HUES6 (cell line): Measurements from ENCODE around the gene ERO1B.

ENCODE experiments used
- H3K27ac ChIP-seq: 2 replicates; pipeline ENCODE4 v1.7.0; 2013; ENCODE audit warnings: low read depth, mild to moderate bottlenecking, low read length, inconsistent platforms
- H3K27me3 ChIP-seq: 2 replicates; pipeline ENCODE4 v1.6.1; 2013; ENCODE audit warnings: low read length; ENCODE audit not compliant: control insufficient read depth, insufficient read depth
- H3K36me3 ChIP-seq: 2 replicates; pipeline ENCODE4 v1.6.1; 2013; ENCODE audit warnings: low read length; ENCODE audit not compliant: control insufficient read depth, insufficient read depth
- H3K4me1 ChIP-seq: 2 replicates; pipeline ENCODE4 v1.6.1; 2013; ENCODE audit warnings: low read length; ENCODE audit not compliant: control insufficient read depth, insufficient read depth
- H3K4me3 ChIP-seq: 2 replicates; pipeline ENCODE4 v1.5.1; 2013; ENCODE audit warnings: low read depth, low read length
- H3K9ac ChIP-seq: one replicate; pipeline ENCODE4 v1.6.1; 2013; ENCODE audit warnings: mild to moderate bottlenecking, low read length
- H3K9me3 ChIP-seq: 2 replicates; pipeline ENCODE4 v1.6.1; 2013; ENCODE audit warnings: low read depth, low read length; ENCODE audit not compliant: control insufficient read depth, insufficient read depth

ERO1B gene

GRCh38 chr1:236280438-236281197 lies 1.1 kb downstream of the ERO1B start:
- no peaks in the 10 kb centered on the region for H3K36me3 ChIP-seq
- no peaks in the 10 kb centered on the region for H3K9me3 ChIP-seq
- H3K27ac ChIP-seq: no peak overlapping the region
- peak overlapping the region; percentile 21 for H3K9ac ChIP-seq
- peak overlapping the region; percentile 79 for H3K4me3 ChIP-seq
- H3K4me1 ChIP-seq: no peaks in the 10 kb centered on the region
- peaks cover 31% of the 10 kb centered on the region for H3K27me3 ChIP-seq

GRCh38 chr1:236275586-236275985 lies 6.2 kb downstream of the ERO1B start:
- H3K9ac ChIP-seq: no peak overlapping the region
- no peaks in the 10 kb centered on the region for H3K36me3 ChIP-seq
- no peaks in the 10 kb centered on the region for H3K9me3 ChIP-seq
- H3K27me3 ChIP-seq: peaks cover 5% of the 10 kb centered on the region
- no peak overlapping the region for H3K27ac ChIP-seq
- H3K4me3 ChIP-seq: no peak overlapping the region
- H3K4me1 ChIP-seq: no peaks in the 10 kb centered on the region

GRCh38 chr1:236275061-236275460 lies 6.7 kb downstream of the ERO1B start:
- no peak overlapping the region for H3K27ac ChIP-seq

GRCh38 chr1:236273358-236273757 lies 8.4 kb downstream of the ERO1B start:
- no peaks in the 10 kb centered on the region for H3K27me3 ChIP-seq
- no peaks in the 10 kb centered on the region for H3K36me3 ChIP-seq
- H3K9me3 ChIP-seq: no peaks in the 10 kb centered on the region
- no peaks in the 10 kb centered on the region for H3K4me1 ChIP-seq
- H3K27ac ChIP-seq: no peak overlapping the region
- no peak overlapping the region for H3K9ac ChIP-seq
- H3K4me3 ChIP-seq: no peak overlapping the region

More at GRCh38 chr1:236275061-236275460, 6.7 kb downstream of the ERO1B start:
- no peaks in the 10 kb centered on the region for H3K9me3 ChIP-seq
- H3K9ac ChIP-seq: no peak overlapping the region
- H3K4me1 ChIP-seq: no peaks in the 10 kb centered on the region
- H3K4me3 ChIP-seq: no peak overlapping the region
- no peaks in the 10 kb centered on the region for H3K27me3 ChIP-seq
- no peaks in the 10 kb centered on the region for H3K36me3 ChIP-seq

- Histone ChIP-seq H3K27me3 (no peaks in the 10 kb centered on the region), H3K9me3 (no peaks in the 10 kb centered on the region), H3K27ac (no peak overlapping the region), H3K4me3 (no peak overlapping the region), H3K9ac (no peak overlapping the region), H3K4me1 (no peaks in the 10 kb centered on the region), H3K36me3 (no peaks in the 10 kb centered on the region)
Measured at GRCh38 chr1:236269439-236269838, 12.3 kb downstream of the ERO1B start.

GRCh38 chr1:236261898-236262297 lies 19.9 kb downstream of the ERO1B start:
- no peaks in the 10 kb centered on the region for H3K27me3 ChIP-seq
- peaks cover 23% of the 10 kb centered on the region; the same call in 1 of the 2 replicates for H3K9me3 ChIP-seq
- no peak overlapping the region for H3K27ac ChIP-seq
- no peak overlapping the region for H3K4me3 ChIP-seq
- no peaks in the 10 kb centered on the region for H3K36me3 ChIP-seq
- H3K4me1 ChIP-seq: no peaks in the 10 kb centered on the region
- no peak overlapping the region for H3K9ac ChIP-seq

GRCh38 chr1:236261033-236261432 lies 20.7 kb downstream of the ERO1B start:
- Histone ChIP-seq H3K4me3 (no peak overlapping the region), H3K9ac (no peak overlapping the region), H3K36me3 (no peaks in the 10 kb centered on the region), H3K4me1 (no peaks in the 10 kb centered on the region), H3K27me3 (no peaks in the 10 kb centered on the region), H3K27ac (no peak overlapping the region), H3K9me3 (peaks cover 23% of the 10 kb centered on the region; the same call in 1 of the 2 replicates)

- Histone ChIP-seq H3K27me3 (no peaks in the 10 kb centered on the region), H3K27ac (no peak overlapping the region), H3K9ac (no peak overlapping the region), H3K4me1 (no peaks in the 10 kb centered on the region), H3K36me3 (no peaks in the 10 kb centered on the region), H3K4me3 (no peak overlapping the region), H3K9me3 (peaks cover 23% of the 10 kb centered on the region; the same call in 1 of the 2 replicates)
Measured at GRCh38 chr1:236259043-236259442, 22.7 kb downstream of the ERO1B start.

- H3K36me3 ChIP-seq: no peaks in the 10 kb centered on the region
- H3K27me3 ChIP-seq: no peaks in the 10 kb centered on the region
- no peak overlapping the region for H3K9ac ChIP-seq
Measured at GRCh38 chr1:236258114-236258622, 23.6 kb downstream of the ERO1B start.

GRCh38 chr1:236257216-236257615 lies 24.5 kb downstream of the ERO1B start:
- Histone ChIP-seq H3K9me3 (peaks cover 22% of the 10 kb centered on the region; the same call in 1 of the 2 replicates), H3K4me1 (no peaks in the 10 kb centered on the region), H3K9ac (no peak overlapping the region), H3K27me3 (no peaks in the 10 kb centered on the region), H3K27ac (no peak overlapping the region), H3K36me3 (no peaks in the 10 kb centered on the region), H3K4me3 (no peak overlapping the region)

More at GRCh38 chr1:236258114-236258622, 23.6 kb downstream of the ERO1B start:
- H3K9me3 ChIP-seq: peaks cover 23% of the 10 kb centered on the region; the same call in 1 of the 2 replicates
- H3K27ac ChIP-seq: no peak overlapping the region
- H3K4me3 ChIP-seq: no peak overlapping the region
- no peaks in the 10 kb centered on the region for H3K4me1 ChIP-seq

- H3K36me3 ChIP-seq: no peaks in the 10 kb centered on the region
Measured at GRCh38 chr1:236253918-236254637, 27.7 kb downstream of the ERO1B start.

More at GRCh38 chr1:236253918-236254637, 27.7 kb downstream of the ERO1B start:
- Histone ChIP-seq H3K9me3 (peaks cover 8% of the 10 kb centered on the region; the same call in 1 of the 2 replicates), H3K4me3 (no peak overlapping the region), H3K27me3 (no peaks in the 10 kb centered on the region), H3K9ac (no peak overlapping the region), H3K27ac (no peak overlapping the region), H3K4me1 (no peaks in the 10 kb centered on the region)
